ENCODE data around the gene TUBD1. TPM values are rescaled to one million over a fixed set of nuclear protein-coding genes. Genes with fewer than 3 reads are reported as not detected.

The TUBD1 gene
- total and polyA plus RNA-seq, 4 donors = 2.1 to 12.7 (median 6.0) TPM

- no peak for DNase-seq (ENCODE audit: low spot score)
- no peaks in the 10 kb centered on the region for H3K36me3 ChIP-seq (ENCODE audit: control insufficient read depth in 4 of 4, insufficient read depth in 3 of 4, low read depth in 1 of 4, low read length in 3 of 4)
- no peaks in the 10 kb centered on the region for H3K27me3 ChIP-seq (ENCODE audit: control insufficient read depth in 4 of 4, insufficient read depth in 4 of 4, low read length in 3 of 4)
- H3K4me3 ChIP-seq (ENCODE audit: low read depth in 1 of 3, low read length in 3 of 3) = peak overlapping the region; percentile 71 to 94 (median 78)
- peak overlapping the region; percentile 82 for H3K27ac ChIP-seq (ENCODE audit: low read depth in 1 of 2, low read length in 2 of 2)
- under 1% methylated on average over 11 of the region's 11 CpGs for WGBS
- H3K9ac ChIP-seq (ENCODE audit: low read depth in 1 of 2, low read length in 2 of 2) = peak overlapping the region; percentile 86 to 95
- no peaks in the 10 kb centered on the region for H3K9me3 ChIP-seq (ENCODE audit: control insufficient read depth in 4 of 4, low read length in 3 of 4)
- peaks cover 4 to 17% (median 16%) of the 10 kb centered on the region in 4 donors for H3K4me1 ChIP-seq (ENCODE audit: control insufficient read depth in 4 of 4, insufficient read depth in 4 of 4, low read length in 3 of 4)
- TF ChIP-seq MAX (IDR thresholded peaks at IDR 0.05) (no peak), FOXA2 (IDR thresholded peaks at IDR 0.05) (no peak), ZBTB33 (IDR thresholded peaks at IDR 0.05) (no peak)
Observed at GRCh38 chr17:59893676-59894100, 945 bp upstream of the TUBD1 start.

GRCh38 chr17:59892251-59892923 lies 356 bp downstream of the TUBD1 start:
- TF ChIP-seq MAX (IDR thresholded peaks at IDR 0.05) (no peak), TAF1 (conservative IDR thresholded peaks at IDR 0.05) (no peak), HNF4A (conservative IDR thresholded peaks at IDR 0.05) (peak in 1 of 2 donors; percentile 24), SP1 (IDR thresholded peaks at IDR 0.05) (peak; percentile 48), RAD21 (IDR thresholded peaks at IDR 0.05) (peak; percentile 9 to 15)
- TF ChIP-seq, protein P1, sequence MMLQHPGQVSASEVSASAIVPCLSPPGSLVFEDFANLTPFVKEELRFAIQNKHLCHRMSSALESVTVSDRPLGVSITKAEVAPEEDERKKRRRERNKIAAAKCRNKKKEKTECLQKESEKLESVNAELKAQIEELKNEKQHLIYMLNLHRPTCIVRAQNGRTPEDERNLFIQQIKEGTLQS (IDR thresholded peaks at IDR 0.05) = no peak
- no peaks in the 10 kb centered on the region for H3K9me3 ChIP-seq (ENCODE audit: control insufficient read depth in 4 of 4, low read length in 3 of 4)
- peaks cover 0 to 17% (median 16%) of the 10 kb centered on the region in 4 donors for H3K4me1 ChIP-seq (ENCODE audit: control insufficient read depth in 4 of 4, insufficient read depth in 4 of 4, low read length in 3 of 4)
- H3K4me3 ChIP-seq (ENCODE audit: low read depth in 1 of 3, low read length in 3 of 3) = peak overlapping the region; percentile 71 to 94 (median 71)
- H3K27me3 ChIP-seq (ENCODE audit: control insufficient read depth in 4 of 4, insufficient read depth in 4 of 4, low read length in 3 of 4) = no peaks in the 10 kb centered on the region
- peaks cover 0 to 5% (median 3%) of the 10 kb centered on the region in 4 donors for H3K36me3 ChIP-seq (ENCODE audit: control insufficient read depth in 4 of 4, insufficient read depth in 3 of 4, low read depth in 1 of 4, low read length in 3 of 4)
- H3K27ac ChIP-seq (ENCODE audit: low read depth in 1 of 2, low read length in 2 of 2) = peak overlapping the region; percentile 67 to 82
- WGBS = 6% methylated on average over 25 of the region's 25 CpGs
- peak overlapping the region; percentile 95 to 99 for H3K9ac ChIP-seq (ENCODE audit: low read depth in 1 of 2, low read length in 2 of 2)
- peak; percentile 60 for DNase-seq (ENCODE audit: low spot score)

GRCh38 chr17:59890720-59891119 lies 2.0 kb downstream of the TUBD1 start:
- no peaks in the 10 kb centered on the region for H3K27me3 ChIP-seq (ENCODE audit: control insufficient read depth in 4 of 4, insufficient read depth in 4 of 4, low read length in 3 of 4)
- no peak overlapping the region for H3K9ac ChIP-seq (ENCODE audit: low read depth in 1 of 2, low read length in 2 of 2)
- no peak for DNase-seq (ENCODE audit: low spot score)
- peaks cover 0 to 17% (median 16%) of the 10 kb centered on the region in 4 donors for H3K4me1 ChIP-seq (ENCODE audit: control insufficient read depth in 4 of 4, insufficient read depth in 4 of 4, low read length in 3 of 4)
- no peak overlapping the region for H3K27ac ChIP-seq (ENCODE audit: low read depth in 1 of 2, low read length in 2 of 2)
- TF ChIP-seq FOXA1 (IDR thresholded peaks at IDR 0.05) (no peak), RXRA (IDR thresholded peaks at IDR 0.05) (no peak), HNF4A (conservative IDR thresholded peaks at IDR 0.05) (no peak), MAX (IDR thresholded peaks at IDR 0.05) (no peak), GABPA (IDR thresholded peaks at IDR 0.05 in 1 of 2, conservative IDR thresholded peaks at IDR 0.05 in 1 of 2) (no peak), CTCF (IDR thresholded peaks at IDR 0.05; ENCODE audit: low read depth, low read length, missing input control) (no peak), HNF4G (IDR thresholded peaks at IDR 0.05) (no peak), REST (IDR thresholded peaks at IDR 0.05) (no peak), FOXA2 (IDR thresholded peaks at IDR 0.05) (no peak), JUND (IDR thresholded peaks at IDR 0.05) (no peak), RAD21 (IDR thresholded peaks at IDR 0.05) (no peak), NR2F2 (IDR thresholded peaks at IDR 0.05) (no peak), EGR1 (IDR thresholded peaks at IDR 0.05; ENCODE audit: low read depth in 2 of 2) (no peak), SP1 (IDR thresholded peaks at IDR 0.05) (no peak), TAF1 (conservative IDR thresholded peaks at IDR 0.05) (no peak)
- TF ChIP-seq, protein P1 (IDR thresholded peaks at IDR 0.05) = no peak
- 94% methylated on average over 2 of the region's 2 CpGs for WGBS
- H3K4me3 ChIP-seq (ENCODE audit: low read depth in 1 of 3, low read length in 3 of 3) = no peak overlapping the region
- no peaks in the 10 kb centered on the region for H3K9me3 ChIP-seq (ENCODE audit: control insufficient read depth in 4 of 4, low read length in 3 of 4)
- H3K36me3 ChIP-seq (ENCODE audit: control insufficient read depth in 4 of 4, insufficient read depth in 3 of 4, low read depth in 1 of 4, low read length in 3 of 4) = peaks cover 0 to 7% (median 5%) of the 10 kb centered on the region in 4 donors

Measured in liver (tissue), 9 donors.